GM10248 (cell line): ENCODE results near the gene TMEM123.

Source experiments
- CTCF ChIA-PET: fragments of 300-600 bp; sonication (Branson Sonifier 250); formaldehyde crosslinking; extraction: SDS; loops from one replicate; lab custom pipeline; 2021; ENCODE audit warnings: antibody characterized with exemption; lab: Yijun Ruan, JAX
- POLR2A ChIA-PET: fragments of 350-650 bp; sonication (Branson Sonifier 250); formaldehyde crosslinking; extraction: SDS; loops from one replicate; lab custom pipeline; 2020; ENCODE audit warnings: antibody characterized with exemption; lab: Yijun Ruan, JAX
- DNase-seq: peaks from one replicate; pipeline ENCODE4 v3.0.0; 2012; ENCODE audit errors: extremely low spot score
- CTCF ChIP-seq: IDR thresholded peaks from 2 replicates; pipeline ENCODE4 v1.5.1; 2012; ENCODE audit warnings: mild to moderate bottlenecking, low read depth; ENCODE audit errors: extremely low read depth, missing control alignments, control extremely low read depth

Gene TMEM123

GRCh38 chr11:102400603-102401002 lies 52.0 kb downstream of the TMEM123 start:
- ChIA-PET POLR2A (interaction anchor here (0.8 kb wide), 1 partner anchor 212 kb away, joined by 3 read pairs; no protein-coding TSS in a partner anchor), CTCF (interaction anchor here (0.7 to 13.7 kb wide), 7 partner anchors 8 to 213 kb away, joined by 3 to 168 read pairs (median 5); no protein-coding TSS in a partner anchor)
- DNase-seq, result no peak
- no peak for TF ChIP-seq CTCF

- ChIA-PET CTCF (interaction anchor here (0.6 to 13.7 kb wide), 10 partner anchors 6 to 214 kb away, joined by 3 to 168 read pairs (median 4); no protein-coding TSS in a partner anchor), POLR2A (no interaction called here)
- no peak for DNase-seq
- TF ChIP-seq CTCF, result no peak
These were observed 53.4 kb downstream of the TMEM123 start for GRCh38 chr11:102399189-102399588.

- POLR2A ChIA-PET, result no interaction called here
- CTCF ChIA-PET, result interaction anchor here (1.2 to 13.7 kb wide), 4 partner anchors 5 to 215 kb away, joined by 3 to 168 read pairs (median 16); no protein-coding TSS in a partner anchor
- no peak for TF ChIP-seq CTCF
- no peak for DNase-seq
These were observed 54.3 kb downstream of the TMEM123 start for GRCh38 chr11:102398297-102398696.

GRCh38 chr11:102396708-102397563 lies 55.6 kb downstream of the TMEM123 start:
- ChIA-PET POLR2A (no interaction called here), CTCF (interaction anchor here (0.9 to 5.3 kb wide), 3 partner anchors 48 to 216 kb away, joined by 3 to 27 read pairs (median 4); no protein-coding TSS in a partner anchor)
- DNase-seq, result peak; percentile 18
- no peak for TF ChIP-seq CTCF

DNA sequence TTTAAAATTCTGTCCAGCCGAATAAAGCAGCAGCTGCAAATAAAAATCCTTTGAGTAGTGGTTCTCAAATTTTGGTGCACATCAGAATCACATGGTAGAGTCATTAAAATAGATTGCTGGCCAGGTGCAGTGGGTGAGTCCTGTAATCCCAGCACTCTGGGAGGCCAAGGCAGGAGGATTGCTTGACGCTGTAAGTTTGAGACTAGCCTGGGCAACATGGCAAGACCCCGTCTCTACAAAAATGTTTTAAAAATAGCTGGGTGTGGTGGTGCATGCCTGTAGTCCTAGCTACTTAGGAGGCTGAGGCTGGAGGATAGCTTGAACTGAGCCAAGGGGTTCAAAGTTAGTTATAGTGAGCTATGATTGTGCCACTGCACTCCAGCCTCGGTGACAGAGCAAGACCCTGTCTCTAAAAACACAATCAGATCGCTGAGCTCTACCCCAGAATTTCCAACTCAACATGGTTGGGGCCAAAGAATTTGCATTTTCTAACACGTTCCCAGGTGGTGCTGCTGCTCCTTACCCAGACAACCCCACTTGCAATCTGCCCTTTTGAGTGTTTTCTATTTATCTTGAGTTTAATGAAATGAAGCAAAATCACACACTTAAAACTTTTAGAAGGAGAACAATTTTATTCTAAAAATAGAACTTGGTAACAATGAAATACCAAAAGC lies 56.7 kb downstream of the TMEM123 start:
- TF ChIP-seq CTCF, result no peak
- no peak for DNase-seq
- ChIA-PET POLR2A (no interaction called here), CTCF (interaction anchor here (0.8 to 7.0 kb wide), 8 partner anchors 9 to 212 kb away, joined by 3 to 168 read pairs (median 5); no protein-coding TSS in a partner anchor)

DNA sequence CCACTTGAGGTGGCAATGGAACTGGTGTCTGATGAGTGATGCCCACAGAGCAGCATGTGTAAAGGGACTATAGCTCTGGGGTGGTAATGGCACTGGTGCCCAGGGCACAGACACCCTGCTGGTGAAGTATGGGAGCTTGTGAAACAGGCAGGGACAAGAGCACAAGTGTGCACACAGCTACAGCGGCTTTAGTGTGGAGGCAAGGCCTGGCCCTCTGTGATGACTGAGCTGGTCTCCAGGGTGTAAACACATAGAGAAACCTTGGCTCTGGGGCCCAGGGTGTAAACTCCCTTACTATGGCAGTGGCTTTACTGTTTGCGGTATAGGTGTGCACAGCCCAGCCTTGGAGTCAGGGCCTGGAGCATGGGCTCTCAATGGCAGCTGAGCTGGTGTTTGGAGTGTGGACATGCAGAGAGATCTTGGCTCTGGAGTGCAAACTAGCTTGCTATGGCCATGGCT lies 59.3 kb downstream of the TMEM123 start:
- ChIA-PET POLR2A (interaction anchor here (1.2 kb wide), 1 partner anchor 13 kb away, joined by 5 read pairs; no protein-coding TSS in a partner anchor), CTCF (interaction anchor here (1.2 to 7.1 kb wide), 11 partner anchors 12 to 221 kb away, joined by 3 to 168 read pairs (median 6); no protein-coding TSS in a partner anchor)
- no peak for TF ChIP-seq CTCF
- no peak for DNase-seq
